Endodermal cell (in vitro differentiated cells): Measurements from ENCODE around the gene HECTD2. TPM values are rescaled to one million over a fixed set of nuclear protein-coding genes. Genes with fewer than 3 reads are reported as not detected.
"Not testable (repeated sequence)": the region's sequence is repeated elsewhere in the genome, so short reads cannot be mapped to it uniquely, and the experiment has no call there.

Experiments used
- DNase-seq: peaks from one replicate; pipeline ENCODE4 v3.0.0-alpha.2; 2017
- H3K27ac ChIP-seq: 2 replicates; pipeline ENCODE4 v1.5.1; 2013; ENCODE audit warnings: mild to moderate bottlenecking, low read depth, low read length, moderate library complexity
- H3K27me3 ChIP-seq: 2 replicates; pipeline ENCODE4 v1.6.1; 2013; ENCODE audit warnings: mild to moderate bottlenecking, low read length, moderate library complexity; ENCODE audit not compliant: insufficient read depth, control insufficient read depth, poor library complexity, severe bottlenecking
- H3K36me3 ChIP-seq: 2 replicates; pipeline ENCODE4 v1.7.0; 2013; ENCODE audit warnings: mild to moderate bottlenecking, low read length, moderate library complexity; ENCODE audit not compliant: control insufficient read depth, insufficient read depth
- H3K4me1 ChIP-seq: one replicate; pipeline ENCODE4 v1.7.0; 2013; ENCODE audit warnings: low read length; ENCODE audit not compliant: control insufficient read depth, insufficient read depth
- H3K4me3 ChIP-seq: 2 replicates; pipeline ENCODE4 v1.5.1; 2013; ENCODE audit warnings: mild to moderate bottlenecking, low read length, moderate library complexity
- H3K9ac ChIP-seq: 2 replicates; pipeline ENCODE4 v1.6.1; 2013; ENCODE audit warnings: mild to moderate bottlenecking, low read length, moderate library complexity; ENCODE audit not compliant: poor library complexity, severe bottlenecking; ENCODE audit errors: extremely low read depth
- H3K9me3 ChIP-seq: 2 replicates; pipeline ENCODE4 v1.6.1; 2013; ENCODE audit warnings: mild to moderate bottlenecking, low read length, moderate library complexity; ENCODE audit not compliant: control insufficient read depth
- H3K27ac Mint-ChIP-seq: 2 replicates; pipeline ENCODE4 v1.8.0; 2020; ENCODE audit warnings: mixed read lengths
- H3K27me3 Mint-ChIP-seq: 2 replicates; pipeline ENCODE4 v1.8.0; 2021; ENCODE audit warnings: mild to moderate bottlenecking, mixed read lengths; ENCODE audit not compliant: insufficient read depth
- H3K36me3 Mint-ChIP-seq: 2 replicates; pipeline ENCODE4 v1.8.0; 2020; ENCODE audit warnings: low read depth, mixed read lengths
- H3K4me1 Mint-ChIP-seq: 2 replicates; pipeline ENCODE4 v1.8.0; 2020; ENCODE audit warnings: mixed read lengths
- H3K4me3 Mint-ChIP-seq: 2 replicates; pipeline ENCODE4 v1.8.0; 2020; ENCODE audit warnings: mild to moderate bottlenecking, moderate library complexity, mixed read lengths
- H3K9me3 Mint-ChIP-seq: 2 replicates; pipeline ENCODE4 v1.8.0; 2020; ENCODE audit warnings: mild to moderate bottlenecking, mixed read lengths
- WGBS, 2 experiments: methylation state at CpG; one replicate each; pipeline versions ENCODE4 v1.1.5 to v1.1.7; 2013; ENCODE audit warnings: missing lambda C conversion rate in 2 of 2, mixed read lengths in 1 of 2; ENCODE audit not compliant: insufficient coverage in 1 of 2, insufficient read length in 1 of 2; 5-methylcytosine and 5-hydroxymethylcytosine counted together
- total RNA-seq, 2 donors: library from RNA; stranded (reverse); fragmentation: NEBNext Ultra II Directional in 1 of 2; extraction: Animal tissue kit (Norgen Biotek cat#: 25700) in 1 of 2; gene quantifications; 2 replicates in 1 of 2; 3 replicates in 1 of 2; pipeline ENCODE4 v1.2.1, GENCODE V29; 2021
- TF ChIP-seq, protein P1 (sequence below): fragments of 200-600 bp; sonication (generic); conservative IDR thresholded peaks from 2 replicates; pipeline ENCODE4 v1.5.0; 2021; ENCODE audit warnings: antibody characterized with exemption, mild to moderate bottlenecking

HECTD2 gene
- total RNA-seq, 2 donors from 2014 or later = 8.8 to 13.4 TPM

DNA sequence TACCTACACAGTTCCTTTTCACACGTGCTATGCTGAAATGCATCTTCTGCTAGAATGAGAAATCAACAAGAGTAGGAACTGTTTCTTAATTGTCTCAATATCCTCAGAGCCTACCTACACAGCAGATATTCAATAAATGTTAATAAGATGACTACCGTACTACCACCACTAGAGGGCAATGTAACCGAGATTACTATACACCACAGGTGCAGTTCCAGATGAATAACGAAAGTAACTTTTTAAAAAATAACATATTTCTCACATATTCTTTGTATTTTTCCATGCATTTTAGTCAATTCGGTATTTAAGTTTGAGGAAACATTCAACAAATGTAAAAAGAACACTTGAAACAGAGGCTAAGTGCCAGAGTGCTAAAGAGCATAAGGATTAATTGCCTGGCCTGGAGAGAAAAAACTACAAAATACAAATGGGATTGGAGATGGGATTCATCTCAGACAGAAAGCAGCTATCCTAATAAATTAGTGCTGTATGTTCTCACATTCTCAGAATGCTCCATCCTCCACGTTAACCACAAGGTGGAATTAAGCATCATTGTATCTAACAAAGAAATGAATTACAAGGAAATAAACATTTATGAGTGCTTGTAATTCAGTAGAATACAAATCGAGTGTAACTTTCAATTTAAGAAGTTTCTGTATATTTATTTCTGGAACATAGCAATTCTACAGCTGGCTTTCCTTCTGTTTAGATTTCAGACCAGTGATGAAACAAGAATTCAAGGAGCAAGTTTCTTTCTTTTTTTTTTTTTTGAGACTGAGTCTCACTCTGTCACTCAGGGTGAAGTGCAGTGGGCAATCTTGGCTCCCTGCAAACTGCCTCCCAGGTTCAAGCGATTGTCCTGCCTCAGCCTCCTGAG, 20.3 kb upstream of the HECTD2 start:
- TF ChIP-seq, protein P1, sequence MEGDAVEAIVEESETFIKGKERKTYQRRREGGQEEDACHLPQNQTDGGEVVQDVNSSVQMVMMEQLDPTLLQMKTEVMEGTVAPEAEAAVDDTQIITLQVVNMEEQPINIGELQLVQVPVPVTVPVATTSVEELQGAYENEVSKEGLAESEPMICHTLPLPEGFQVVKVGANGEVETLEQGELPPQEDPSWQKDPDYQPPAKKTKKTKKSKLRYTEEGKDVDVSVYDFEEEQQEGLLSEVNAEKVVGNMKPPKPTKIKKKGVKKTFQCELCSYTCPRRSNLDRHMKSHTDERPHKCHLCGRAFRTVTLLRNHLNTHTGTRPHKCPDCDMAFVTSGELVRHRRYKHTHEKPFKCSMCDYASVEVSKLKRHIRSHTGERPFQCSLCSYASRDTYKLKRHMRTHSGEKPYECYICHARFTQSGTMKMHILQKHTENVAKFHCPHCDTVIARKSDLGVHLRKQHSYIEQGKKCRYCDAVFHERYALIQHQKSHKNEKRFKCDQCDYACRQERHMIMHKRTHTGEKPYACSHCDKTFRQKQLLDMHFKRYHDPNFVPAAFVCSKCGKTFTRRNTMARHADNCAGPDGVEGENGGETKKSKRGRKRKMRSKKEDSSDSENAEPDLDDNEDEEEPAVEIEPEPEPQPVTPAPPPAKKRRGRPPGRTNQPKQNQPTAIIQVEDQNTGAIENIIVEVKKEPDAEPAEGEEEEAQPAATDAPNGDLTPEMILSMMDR = peak; percentile 82
- Histone ChIP-seq H3K27ac (no peak overlapping the region), H3K27me3 (peaks cover 20% of the 10 kb centered on the region), H3K4me1 (no peaks in the 10 kb centered on the region), H3K9ac (no peak overlapping the region), H3K36me3 (no peaks in the 10 kb centered on the region), H3K9me3 (no peaks in the 10 kb centered on the region), H3K4me3 (no peak overlapping the region)
- no peak for DNase-seq
- H3K4me3 Mint-ChIP-seq = no peak overlapping the region
- H3K9me3 Mint-ChIP-seq = no peaks in the 10 kb centered on the region
- no peaks in the 10 kb centered on the region for H3K36me3 Mint-ChIP-seq
- no peaks in the 10 kb centered on the region for H3K4me1 Mint-ChIP-seq
- H3K27me3 Mint-ChIP-seq = peaks cover 13% of the 10 kb centered on the region
- no peak overlapping the region for H3K27ac Mint-ChIP-seq
- 24 to 53% methylated on average over 3 to 7 of the region's 8 CpGs for WGBS, 2 experiments

DNA sequence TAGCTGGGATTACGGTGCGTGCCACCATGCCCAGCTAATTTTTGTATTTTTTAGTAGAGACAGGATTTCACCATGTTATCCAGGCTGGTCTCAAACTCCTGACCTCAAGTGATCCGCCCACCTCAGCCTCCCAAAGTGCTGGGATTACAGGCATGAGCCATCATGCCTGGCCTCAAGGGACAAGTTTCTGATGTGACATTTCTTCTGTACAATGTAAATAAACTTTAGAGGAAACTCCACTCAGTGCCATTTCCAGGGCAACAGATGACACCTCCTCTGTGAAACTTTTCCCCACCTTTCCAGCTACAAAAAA, 19.7 kb upstream of the HECTD2 start:
- not testable (repeated sequence) for H3K9ac ChIP-seq, H3K4me1 Mint-ChIP-seq, H3K27ac Mint-ChIP-seq, H3K27ac ChIP-seq, DNase-seq, H3K9me3 ChIP-seq, H3K36me3 ChIP-seq, H3K9me3 Mint-ChIP-seq, H3K36me3 Mint-ChIP-seq, H3K4me3 Mint-ChIP-seq, H3K4me3 ChIP-seq, H3K4me1 ChIP-seq
- WGBS, 2 experiments = 92 to 93% methylated on average over 3 of the region's 3 CpGs
- peaks cover 20% of the 10 kb centered on the region for H3K27me3 ChIP-seq
- peaks cover 13% of the 10 kb centered on the region for H3K27me3 Mint-ChIP-seq

DNA sequence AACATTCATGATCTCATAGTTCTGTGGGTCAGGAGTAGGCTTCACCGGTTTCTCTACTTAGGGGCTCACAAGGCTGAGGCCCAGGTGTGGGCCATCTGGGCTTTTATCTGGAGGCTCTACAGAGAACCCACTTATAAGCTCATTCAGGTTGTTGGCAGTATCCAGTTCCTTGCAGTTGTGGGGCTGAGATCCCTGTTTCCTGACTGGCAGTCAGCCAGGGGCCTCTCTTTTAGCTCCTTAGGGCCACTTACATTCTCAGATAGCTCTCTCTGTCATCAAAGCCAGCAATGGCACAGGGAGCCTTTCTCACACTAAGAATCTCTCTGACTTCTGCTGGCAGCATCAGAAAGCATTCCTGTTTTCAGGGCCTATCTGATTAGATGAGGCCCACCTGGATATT, 18.2 kb upstream of the HECTD2 start:
- Histone ChIP-seq H3K27me3 (peaks cover 11% of the 10 kb centered on the region), H3K36me3 (no peaks in the 10 kb centered on the region), H3K9me3 (no peaks in the 10 kb centered on the region), H3K27ac (no peak overlapping the region), H3K9ac (no peak overlapping the region), H3K4me3 (no peak overlapping the region), H3K4me1 (peaks cover 4% of the 10 kb centered on the region)
- H3K4me3 Mint-ChIP-seq = no peak overlapping the region
- H3K27ac Mint-ChIP-seq = no peak overlapping the region
- no peaks in the 10 kb centered on the region for H3K4me1 Mint-ChIP-seq
- no peaks in the 10 kb centered on the region for H3K9me3 Mint-ChIP-seq
- TF ChIP-seq, protein P1 = no peak
- no peak for DNase-seq
- WGBS, 2 experiments = 78 to 95% methylated on average over 1 of the region's 1 CpG
- peaks cover 6% of the 10 kb centered on the region for H3K27me3 Mint-ChIP-seq
- no peaks in the 10 kb centered on the region for H3K36me3 Mint-ChIP-seq
